ENCODE results near the gene IRF7. TPM values are rescaled to one million over a fixed set of nuclear protein-coding genes. Genes with fewer than 3 reads are reported as not detected.
"Not testable (repeated sequence)": the region's sequence is repeated elsewhere in the genome, so short reads cannot be mapped to it uniquely, and the experiment has no call there.

Gene IRF7
- total and polyA plus RNA-seq, 10 donors = 52.3 to 99.1 (median 83.4) TPM

DNA sequence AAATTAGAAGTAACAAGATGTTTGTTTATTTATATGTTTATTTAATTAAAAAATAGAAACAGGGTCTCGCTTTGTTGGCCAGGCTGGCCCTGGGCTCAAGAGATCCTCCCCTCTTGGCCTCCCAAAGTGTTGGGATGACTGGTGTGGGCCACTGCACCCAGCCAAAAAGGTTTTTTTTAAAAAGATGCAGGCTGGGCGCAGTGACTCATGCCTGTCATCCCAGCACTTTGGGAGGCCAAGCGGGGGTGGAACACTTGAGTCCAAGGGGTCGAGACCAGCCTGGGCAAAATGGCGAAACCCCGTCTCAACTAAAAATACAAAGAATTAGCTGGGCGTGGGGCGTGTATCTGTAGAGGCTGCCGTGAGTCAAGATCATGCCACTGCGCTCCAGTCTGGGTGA, 34.7 kb upstream of the IRF7 start:
- no peaks in the 10 kb centered on the region for H3K9me3 ChIP-seq
- no peak for DNase-seq
- peaks cover 0 to 6% (median 0%) of the 10 kb centered on the region in 6 donors for H3K4me1 ChIP-seq
- H3K36me3 ChIP-seq = peaks cover 0 to 98% (median 24%) of the 10 kb centered on the region in 6 donors
- 93 to 98% (median 95%) methylated on average over 10 of the region's 10 CpGs for WGBS, 5 donors
- no peaks in the 10 kb centered on the region for H3K27me3 ChIP-seq (replicated peaks in 1 of 7)
- intact Hi-C loops (cut with DNase I; ENCODE audit: low total_unique reads) = no loop called here
- no peak for TF ChIP-seq POLR2A (IDR thresholded peaks at IDR 0.05)
- TF ChIP-seq, protein P1, sequence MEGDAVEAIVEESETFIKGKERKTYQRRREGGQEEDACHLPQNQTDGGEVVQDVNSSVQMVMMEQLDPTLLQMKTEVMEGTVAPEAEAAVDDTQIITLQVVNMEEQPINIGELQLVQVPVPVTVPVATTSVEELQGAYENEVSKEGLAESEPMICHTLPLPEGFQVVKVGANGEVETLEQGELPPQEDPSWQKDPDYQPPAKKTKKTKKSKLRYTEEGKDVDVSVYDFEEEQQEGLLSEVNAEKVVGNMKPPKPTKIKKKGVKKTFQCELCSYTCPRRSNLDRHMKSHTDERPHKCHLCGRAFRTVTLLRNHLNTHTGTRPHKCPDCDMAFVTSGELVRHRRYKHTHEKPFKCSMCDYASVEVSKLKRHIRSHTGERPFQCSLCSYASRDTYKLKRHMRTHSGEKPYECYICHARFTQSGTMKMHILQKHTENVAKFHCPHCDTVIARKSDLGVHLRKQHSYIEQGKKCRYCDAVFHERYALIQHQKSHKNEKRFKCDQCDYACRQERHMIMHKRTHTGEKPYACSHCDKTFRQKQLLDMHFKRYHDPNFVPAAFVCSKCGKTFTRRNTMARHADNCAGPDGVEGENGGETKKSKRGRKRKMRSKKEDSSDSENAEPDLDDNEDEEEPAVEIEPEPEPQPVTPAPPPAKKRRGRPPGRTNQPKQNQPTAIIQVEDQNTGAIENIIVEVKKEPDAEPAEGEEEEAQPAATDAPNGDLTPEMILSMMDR (IDR thresholded peaks at IDR 0.05 in 8 of 11, conservative IDR thresholded peaks at IDR 0.05 in 3 of 11) = no peak
- TF ChIP-seq POLR2AphosphoS5 (IDR thresholded peaks at IDR 0.05) = no peak
- H3K4me3 ChIP-seq = no peak overlapping the region
- no peak overlapping the region for H3K27ac ChIP-seq

- intact Hi-C loops (cut with DNase I; ENCODE audit: low total_unique reads) = not testable (repeated sequence)
These were observed 32.0 kb upstream of the IRF7 start for GRCh38 chr11:647672-648158.

DNA sequence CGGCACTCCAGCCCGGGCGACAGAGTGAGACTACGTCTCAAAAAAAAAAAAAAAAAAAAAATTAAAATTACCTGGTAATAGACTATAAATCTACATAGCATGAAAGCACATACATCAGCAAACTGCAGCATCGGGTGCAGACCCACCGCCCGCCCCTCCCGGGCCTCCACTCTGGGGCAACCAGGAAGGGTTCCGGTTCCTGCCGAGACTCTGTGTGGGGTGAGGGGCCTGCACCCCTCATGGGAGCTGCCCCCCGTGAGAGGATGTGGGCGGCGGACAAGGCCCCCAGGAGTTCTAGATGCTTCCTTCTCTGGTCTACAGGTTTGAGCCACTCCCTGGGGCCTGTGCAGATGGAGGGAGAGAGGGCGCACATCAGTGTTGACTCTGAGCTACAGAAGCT, 30.5 kb upstream of the IRF7 start:
- H3K36me3 ChIP-seq = peaks cover 4 to 91% (median 22%) of the 10 kb centered on the region in 6 donors
- no peak for TF ChIP-seq POLR2A (IDR thresholded peaks at IDR 0.05)
- TF ChIP-seq, protein P1 (IDR thresholded peaks at IDR 0.05 in 8 of 11, conservative IDR thresholded peaks at IDR 0.05 in 3 of 11) = no peak
- peak in 2 of 3 donors; percentile 10 to 40 for TF ChIP-seq POLR2AphosphoS5 (IDR thresholded peaks at IDR 0.05)
- peaks cover 0 to 11% (median under 1%) of the 10 kb centered on the region in 6 donors for H3K4me1 ChIP-seq
- H3K4me3 ChIP-seq = no peak overlapping the region
- no peak overlapping the region for H3K27ac ChIP-seq
- H3K27me3 ChIP-seq (replicated peaks in 1 of 7) = no peaks in the 10 kb centered on the region
- WGBS, 5 donors = 57 to 78% (median 75%) methylated on average over 14 of the region's 14 CpGs
- no peak for DNase-seq
- no peaks in the 10 kb centered on the region for H3K9me3 ChIP-seq
- intact Hi-C loops (cut with DNase I; ENCODE audit: low total_unique reads) = no loop called here

More at GRCh38 chr11:647672-648158, 32.0 kb upstream of the IRF7 start:
- H3K9me3 ChIP-seq; H3K27me3 ChIP-seq (replicated peaks in 1 of 7); H3K4me3 ChIP-seq; H3K27ac ChIP-seq; H3K4me1 ChIP-seq; DNase-seq: not testable (repeated sequence)
- H3K36me3 ChIP-seq = peaks cover 4 to 93% (median 29%) of the 10 kb centered on the region in 6 donors
- WGBS, 5 donors = 88 to 94% (median 91%) methylated on average over 9 to 11 of the region's 14 CpGs

GRCh38 chr11:645536-645935, 29.8 kb upstream of the IRF7 start:
- H3K4me3 ChIP-seq = no peak overlapping the region
- intact Hi-C loops (cut with DNase I; ENCODE audit: low total_unique reads) = no loop called here
- H3K4me1 ChIP-seq = peaks cover 0 to 18% (median 6%) of the 10 kb centered on the region in 6 donors
- peaks cover 0 to 4% (median 0%) of the 10 kb centered on the region in 7 donors for H3K27me3 ChIP-seq (replicated peaks in 1 of 7)
- 76 to 90% (median 79%) methylated on average over 16 of the region's 16 CpGs for WGBS, 5 donors
- no peaks in the 10 kb centered on the region for H3K9me3 ChIP-seq
- H3K27ac ChIP-seq = no peak overlapping the region
- DNase-seq = no peak
- H3K36me3 ChIP-seq = peaks cover 0 to 85% (median 15%) of the 10 kb centered on the region in 6 donors
- TF ChIP-seq, protein P1 (IDR thresholded peaks at IDR 0.05 in 8 of 11, conservative IDR thresholded peaks at IDR 0.05 in 3 of 11) = no peak
- TF ChIP-seq POLR2AphosphoS5 (IDR thresholded peaks at IDR 0.05) = peak in 2 of 3 donors; percentile 12 to 19

Data from spleen (tissue), 11 donors.